HL-60 (cell line): Measurements from ENCODE around the gene MGME1.

Experiments used
- CTCF ChIP-seq: IDR thresholded peaks from one replicate; pipeline ENCODE4 v1.5.1; 2011; ENCODE audit warnings: low read length, control low read depth, inconsistent platforms; ENCODE audit not compliant: insufficient read depth
- POLR2AphosphoS5 ChIP-seq: IDR thresholded peaks from 2 replicates; pipeline ENCODE4 v1.6.1; 2012; ENCODE audit warnings: low read depth

GRCh38 chr20:18011951-18012645 lies 43.3 kb downstream of the MGME1 start:
- TF ChIP-seq CTCF (no peak), POLR2AphosphoS5 (no peak)
